IMR-90 (cell line): ENCODE measurements around the gene ARID4A. TPM values are rescaled to one million over a fixed set of nuclear protein-coding genes. Genes with fewer than 3 reads are reported as not detected.

Source experiments
- ATAC-seq: fragments of 200-7000 bp; cut with Tn5 transposase; 2 replicates; pipeline ENCODE4 v1.9.1; 2020; ENCODE audit warnings: low read depth, mild to moderate bottlenecking, moderate library complexity
- BruUV-seq: library from RNA; stranded (reverse); fragments of 400-500 nt; replicated peaks from 2 replicates; lab custom pipeline; 2021; lab: Mats Ljungman, UMichigan
- CTCF ChIA-PET: fragments of 300-600 bp; formaldehyde crosslinking; extraction: SDS; loops from one replicate; lab custom pipeline; 2021; ENCODE audit warnings: antibody characterized with exemption; lab: Yijun Ruan, JAX
- POLR2A ChIA-PET: fragments of 300-600 bp; sonication (Branson Sonifier 250); formaldehyde crosslinking; loops from one replicate; lab custom pipeline; 2022; ENCODE audit warnings: antibody characterized with exemption; ENCODE audit not compliant: unreplicated experiment; lab: Charles Lee
- DNase-seq: peaks from one replicate; pipeline ENCODE4 v3.0.0; 2013
- H2AFZ ChIP-seq: replicated peaks from 2 replicates; pipeline ENCODE3; 2013; ENCODE audit warnings: low read length, mild to moderate bottlenecking; ENCODE audit not compliant: poor library complexity
- H2AK5ac ChIP-seq: 2 replicates; pipeline ENCODE4 v1.6.1; 2013; ENCODE audit warnings: low read depth, low read length, inconsistent platforms
- H2AK9ac ChIP-seq: replicated peaks from 2 replicates; pipeline ENCODE3; 2013; ENCODE audit warnings: mild to moderate bottlenecking, low read depth, low read length, moderate library complexity; ENCODE audit not compliant: poor library complexity
- H2BK120ac ChIP-seq: 2 replicates; pipeline ENCODE4 v1.6.1; 2013; ENCODE audit warnings: low read depth, low read length, inconsistent platforms
- H2BK15ac ChIP-seq: 3 replicates; pipeline ENCODE4 v1.6.1; 2013; ENCODE audit warnings: low read depth, low read length, inconsistent platforms
- H2BK20ac ChIP-seq: 2 replicates; pipeline ENCODE4 v1.6.1; 2013; ENCODE audit warnings: low read depth, mild to moderate bottlenecking, inconsistent platforms, low read length, moderate library complexity
- H2BK5ac ChIP-seq: 2 replicates; pipeline ENCODE4 v1.6.1; 2013; ENCODE audit warnings: mild to moderate bottlenecking, low read depth, low read length, inconsistent platforms; ENCODE audit not compliant: poor library complexity, severe bottlenecking
- H3K14ac ChIP-seq: replicated peaks from 2 replicates; pipeline ENCODE4 v1.6.1; 2013; ENCODE audit warnings: low read depth, low read length, inconsistent platforms
- H3K18ac ChIP-seq: 2 replicates; pipeline ENCODE4 v1.6.1; 2013; ENCODE audit warnings: low read depth, low read length, control low read depth
- H3K23ac ChIP-seq: 2 replicates; pipeline ENCODE4 v1.6.1; 2013; ENCODE audit warnings: low read depth, low read length, inconsistent platforms
- H3K27ac ChIP-seq: 2 replicates; pipeline ENCODE4 v1.5.1; 2013; ENCODE audit warnings: mild to moderate bottlenecking, control low read depth, low read length; ENCODE audit not compliant: insufficient read depth
- H3K27me3 ChIP-seq: 2 replicates; pipeline ENCODE4 v1.6.1; 2013; ENCODE audit warnings: low read length; ENCODE audit not compliant: control insufficient read depth, insufficient read depth
- H3K36me3 ChIP-seq: 2 replicates; pipeline ENCODE4 v1.6.1; 2013; ENCODE audit warnings: low read length, mixed read lengths; ENCODE audit not compliant: control insufficient read depth, insufficient read depth
- H3K4ac ChIP-seq: 2 replicates; pipeline ENCODE4 v1.6.1; 2013; ENCODE audit warnings: low read depth, low read length, inconsistent platforms
- H3K4me1 ChIP-seq: 2 replicates; pipeline ENCODE4 v1.6.1; 2013; ENCODE audit warnings: low read length, mixed read lengths; ENCODE audit not compliant: control insufficient read depth, insufficient read depth
- H3K4me2 ChIP-seq: 2 replicates; pipeline ENCODE4 v1.6.1; 2013; ENCODE audit warnings: low read depth, mild to moderate bottlenecking, control low read depth, low read length, moderate library complexity
- H3K4me3 ChIP-seq: 2 replicates; pipeline ENCODE4 v1.5.1; 2013; ENCODE audit warnings: low read depth, mild to moderate bottlenecking, control low read depth, low read length, moderate library complexity; ENCODE audit not compliant: insufficient read depth
- H3K56ac ChIP-seq: 2 replicates; pipeline ENCODE4 v1.6.1; 2013; ENCODE audit warnings: low read length, inconsistent platforms; ENCODE audit not compliant: insufficient read depth; ENCODE audit errors: extremely low read depth
- H3K79me1 ChIP-seq, 2 experiments: 2 replicates each; pipeline ENCODE4 v1.6.1; 2013; ENCODE audit warnings: low read length in 2 of 2, inconsistent platforms in 1 of 2, low read depth in 1 of 2
- H3K9ac ChIP-seq: 2 replicates; pipeline ENCODE4 v1.6.1; 2013; ENCODE audit warnings: low read depth, low read length, control low read depth
- H3K9me1 ChIP-seq: 2 replicates; pipeline ENCODE4 v1.6.1; 2013; ENCODE audit warnings: low read length, inconsistent platforms; ENCODE audit not compliant: insufficient read depth
- H3K9me3 ChIP-seq: 2 replicates; pipeline ENCODE4 v1.6.1; 2013; ENCODE audit warnings: low read length; ENCODE audit not compliant: control insufficient read depth, insufficient read depth
- H4K20me1 ChIP-seq: 2 replicates; pipeline ENCODE4 v1.6.1; 2013; ENCODE audit warnings: low read length, inconsistent platforms; ENCODE audit not compliant: insufficient read depth
- H4K5ac ChIP-seq: 2 replicates; pipeline ENCODE4 v1.6.1; 2013; ENCODE audit warnings: mild to moderate bottlenecking, low read depth, low read length, control low read depth
- H4K8ac ChIP-seq, 2 experiments: 2 replicates each; pipeline ENCODE4 v1.6.1; 2013; ENCODE audit warnings: low read depth in 2 of 2, low read length in 2 of 2, control low read depth in 1 of 2, inconsistent platforms in 1 of 2
- H4K91ac ChIP-seq: 2 replicates; pipeline ENCODE4 v1.6.1; 2013; ENCODE audit warnings: low read depth, low read length, inconsistent platforms; ENCODE audit not compliant: insufficient read depth
- BHLHE40 ChIP-seq: fragments of 150-350 bp; IDR thresholded peaks from 2 replicates; pipeline ENCODE4 v1.6.1; 2016; ENCODE audit warnings: mild to moderate bottlenecking, low read depth, low read length
- FOS ChIP-seq: fragments of 150-350 bp; IDR thresholded peaks from 2 replicates; pipeline ENCODE4 v1.6.1; 2016; ENCODE audit warnings: low read depth, low read length
- MAFK ChIP-seq: IDR thresholded peaks from 2 replicates; pipeline ENCODE4 v1.6.1; 2012; ENCODE audit warnings: low read depth, low read length, improper control_type of control experiment
- RCOR1 ChIP-seq: IDR thresholded peaks from 2 replicates; pipeline ENCODE4 v1.6.1; 2012; ENCODE audit warnings: mild to moderate bottlenecking, low read length, improper control_type of control experiment; ENCODE audit not compliant: insufficient replicate concordance
- WGBS, 2 experiments: methylation state at CpG; one replicate each; pipeline versions ENCODE4 v1.1.5 to v1.1.7; 2013; ENCODE audit warnings: missing lambda C conversion rate in 2 of 2; ENCODE audit not compliant: insufficient read length in 1 of 2; ENCODE audit errors: extremely low coverage in 2 of 2; 5-methylcytosine and 5-hydroxymethylcytosine counted together
- dilution Hi-C: fragments of 300-500 bp; cut with HindIII; formaldehyde crosslinking; loops from one replicate; pipeline ENCODE4 v1.14.3; 2018; ENCODE audit warnings: low sequenced_read_pairs; ENCODE audit not compliant: unreplicated experiment
- in situ Hi-C: fragments of 300-500 bp; cut with MboI; formaldehyde crosslinking; loops from 3 replicates; pipeline ENCODE4 v1.14.3; 2019; ENCODE audit warnings: low sequenced_read_pairs, inconsistent platforms, mixed read lengths
- intact Hi-C: fragments of 100-400 bp; cut with micrococcal nuclease; formaldehyde crosslinking; loops from 2 replicates; pipeline ENCODE4 v1.10.0; 2022
- polyA plus RNA-seq, 3 experiments: library from polyadenylated mRNA; depleted of rRNA; stranded (reverse); fragments of >200 nt; gene quantifications; 2 replicates each; pipeline ENCODE4 v1.2.3, GENCODE V29; 2012; ENCODE audit warnings: low replicate concordance in 1 of 3
- total RNA-seq: library from RNA; depleted of rRNA; stranded (reverse); fragments of >200 nt; gene quantifications from 2 replicates; pipeline ENCODE4 v1.2.3, GENCODE V29; 2012
- TF ChIP-seq, protein P1 (sequence below): fragments of 150-350 bp; IDR thresholded peaks from 2 replicates; pipeline ENCODE4 v1.6.1; 2017; ENCODE audit warnings: mild to moderate bottlenecking, antibody characterized with exemption, low read length, low read depth

ARID4A gene
- total and polyA plus RNA-seq, 2 of the 4 experiments (the other 2 are of a cell fraction): 3.3 to 3.8 TPM

DNA sequence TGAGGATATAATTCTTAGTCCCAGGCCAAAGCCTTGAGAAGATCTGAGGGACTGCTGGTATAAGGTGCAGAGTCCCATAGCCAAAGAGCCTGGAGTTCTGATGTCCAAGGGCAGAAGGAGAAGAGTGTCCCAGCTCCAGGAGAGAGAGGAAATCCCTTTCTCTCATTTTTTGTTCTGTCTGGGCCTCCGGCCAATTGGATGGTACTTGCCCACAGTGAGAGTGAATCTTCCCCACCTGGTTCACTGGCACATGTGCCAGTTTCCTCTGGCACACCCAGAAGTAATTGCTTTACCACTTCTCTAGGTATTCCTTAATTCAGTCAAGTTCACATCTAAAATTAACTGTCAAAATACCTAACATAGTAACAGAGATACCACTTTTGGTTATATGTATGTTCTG is 15.3 kb downstream of the ARID4A start:
- H2BK15ac ChIP-seq: no peak overlapping the region
- H3K4me1 ChIP-seq: no peaks in the 10 kb centered on the region
- no peak overlapping the region for H3K9ac ChIP-seq
- TF ChIP-seq FOS: no peak
- TF ChIP-seq MAFK: no peak
- no peak for TF ChIP-seq RCOR1
- no peak for TF ChIP-seq BHLHE40
- TF ChIP-seq, protein P1, sequence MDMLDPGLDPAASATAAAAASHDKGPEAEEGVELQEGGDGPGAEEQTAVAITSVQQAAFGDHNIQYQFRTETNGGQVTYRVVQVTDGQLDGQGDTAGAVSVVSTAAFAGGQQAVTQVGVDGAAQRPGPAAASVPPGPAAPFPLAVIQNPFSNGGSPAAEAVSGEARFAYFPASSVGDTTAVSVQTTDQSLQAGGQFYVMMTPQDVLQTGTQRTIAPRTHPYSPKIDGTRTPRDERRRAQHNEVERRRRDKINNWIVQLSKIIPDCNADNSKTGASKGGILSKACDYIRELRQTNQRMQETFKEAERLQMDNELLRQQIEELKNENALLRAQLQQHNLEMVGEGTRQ: no peak
- in situ Hi-C loops (no loop called here), dilution Hi-C loops (no loop called here), intact Hi-C loops (no loop called here)
- no peak overlapping the region for H2BK5ac ChIP-seq
- H3K27ac ChIP-seq: no peak overlapping the region
- H3K14ac ChIP-seq: no peak overlapping the region
- no peaks in the 10 kb centered on the region for H3K27me3 ChIP-seq
- no peak overlapping the region for H3K4ac ChIP-seq
- no peak overlapping the region for H2AFZ ChIP-seq
- H2AK9ac ChIP-seq: no peak overlapping the region
- no peak overlapping the region for H2BK120ac ChIP-seq
- no peak overlapping the region for H2BK20ac ChIP-seq
- peaks cover 0 to 11% of the 10 kb centered on the region in 2 experiments; a peak in 1 of 4 replicates for H3K79me1 ChIP-seq
- no peak overlapping the region for H4K91ac ChIP-seq
- no peak overlapping the region for H3K4me2 ChIP-seq
- no peak overlapping the region for H3K23ac ChIP-seq
- WGBS, 2 experiments: no CpG with 5 or more reads among the region's 1 CpG
- no peak overlapping the region for H2AK5ac ChIP-seq
- DNase-seq (no peak), ATAC-seq (no peak)
- no peak overlapping the region for H4K5ac ChIP-seq
- no TSS peak for BruUV-seq
- ChIA-PET CTCF (no interaction called here), POLR2A (no interaction called here)
- H3K9me3 ChIP-seq: no peaks in the 10 kb centered on the region
- H3K4me3 ChIP-seq: no peak overlapping the region
- no peaks in the 10 kb centered on the region for H4K20me1 ChIP-seq
- H4K8ac ChIP-seq: no peak overlapping the region
- peaks cover 3% of the 10 kb centered on the region for H3K9me1 ChIP-seq
- H3K56ac ChIP-seq: no peak overlapping the region
- H3K36me3 ChIP-seq: peaks cover 14% of the 10 kb centered on the region
- no peak overlapping the region for H3K18ac ChIP-seq
